Neuronal stem cell (in vitro differentiated cells): ENCODE measurements around the gene TAF11L5.
"Not testable (repeated sequence)": the region's sequence is repeated elsewhere in the genome, so short reads cannot be mapped to it uniquely, and the experiment has no call there.

Experiments used
- DNase-seq: peaks from one replicate; pipeline ENCODE4 v3.0.0-alpha.2; 2013; ENCODE audit warnings: low spot score
- H2AFZ ChIP-seq: one replicate; pipeline ENCODE4 v1.6.1; 2013; ENCODE audit warnings: mild to moderate bottlenecking, low read length, inconsistent platforms
- H2AK5ac ChIP-seq: 2 replicates; pipeline ENCODE4 v1.6.1; 2013; ENCODE audit warnings: low read depth, mild to moderate bottlenecking, inconsistent platforms, low read length, moderate library complexity, mixed read lengths
- H2BK120ac ChIP-seq: 2 replicates; pipeline ENCODE4 v1.6.1; 2013; ENCODE audit warnings: low read depth, mild to moderate bottlenecking, inconsistent platforms, low read length, moderate library complexity, mixed read lengths
- H2BK12ac ChIP-seq: one replicate; pipeline ENCODE4 v1.6.1; 2013; ENCODE audit warnings: low read length, inconsistent platforms
- H2BK15ac ChIP-seq: 2 replicates; pipeline ENCODE4 v1.6.1; 2013; ENCODE audit warnings: mild to moderate bottlenecking, low read length, inconsistent platforms, mixed read lengths
- H2BK5ac ChIP-seq: one replicate; pipeline ENCODE4 v1.6.1; 2013; ENCODE audit warnings: inconsistent platforms, mild to moderate bottlenecking, low read length, moderate library complexity
- H3K14ac ChIP-seq: one replicate; pipeline ENCODE4 v1.6.1; 2013; ENCODE audit warnings: low read length, inconsistent platforms
- H3K18ac ChIP-seq: 2 replicates; pipeline ENCODE4 v1.6.1; 2013; ENCODE audit warnings: low read length, inconsistent platforms
- H3K23ac ChIP-seq: 2 replicates; pipeline ENCODE4 v1.6.1; 2013; ENCODE audit warnings: low read depth, mild to moderate bottlenecking, mixed read lengths, low read length, inconsistent platforms; ENCODE audit not compliant: poor library complexity
- H3K27ac ChIP-seq: replicated peaks from 3 replicates; pipeline ENCODE4 v1.5.1; 2013; ENCODE audit warnings: low read length, inconsistent platforms
- H3K27me3 ChIP-seq, 3 experiments: 2 replicates each; pipeline ENCODE4 v1.6.1; 2013; ENCODE audit warnings: low read length in 3 of 3, mild to moderate bottlenecking in 2 of 3, inconsistent platforms in 1 of 3, low read depth in 1 of 3, mixed read lengths in 1 of 3, moderate library complexity in 1 of 3; ENCODE audit not compliant: control insufficient read depth in 3 of 3, insufficient read depth in 3 of 3
- H3K36me3 ChIP-seq, 2 donors: replicated peaks in 1 of 2; 2 replicates each; pipeline ENCODE4 v1.6.1; 2013; ENCODE audit warnings: low read length in 2 of 2; ENCODE audit not compliant: control insufficient read depth in 2 of 2, insufficient read depth in 2 of 2
- H3K4ac ChIP-seq: 2 replicates; pipeline ENCODE4 v1.6.1; 2013; ENCODE audit warnings: inconsistent platforms, mild to moderate bottlenecking, low read length, moderate library complexity
- H3K4me1 ChIP-seq, 2 donors: 1 replicate in 1 of 2; 2 replicates in 1 of 2; pipeline ENCODE4 v1.6.1; 2013; ENCODE audit warnings: low read length in 2 of 2, low read depth in 1 of 2; ENCODE audit not compliant: control insufficient read depth in 2 of 2, insufficient read depth in 1 of 2
- H3K4me2 ChIP-seq: one replicate; pipeline ENCODE4 v1.6.1; 2013; ENCODE audit warnings: mild to moderate bottlenecking, low read length, inconsistent platforms; ENCODE audit not compliant: insufficient read depth, poor library complexity, severe bottlenecking
- H3K4me3 ChIP-seq, 2 donors: 2 replicates each; pipeline ENCODE4 v1.5.1; 2013; ENCODE audit warnings: low read length in 2 of 2, mild to moderate bottlenecking in 2 of 2, inconsistent platforms in 1 of 2, moderate library complexity in 1 of 2
- H3K79me1 ChIP-seq: one replicate; pipeline ENCODE4 v1.6.1; 2013; ENCODE audit warnings: low read depth, mild to moderate bottlenecking, inconsistent platforms, low read length, moderate library complexity
- H3K9ac ChIP-seq: one replicate; pipeline ENCODE4 v1.6.1; 2013; ENCODE audit warnings: mild to moderate bottlenecking, low read depth, low read length, inconsistent platforms; ENCODE audit not compliant: poor library complexity
- H3K9me3 ChIP-seq, 2 donors: replicated peaks in 1 of 2; 2 replicates each; pipeline versions ENCODE3 to v1.6.1; 2013; ENCODE audit warnings: low read length in 2 of 2, mild to moderate bottlenecking in 2 of 2, inconsistent platforms in 1 of 2, low read depth in 1 of 2, mixed read lengths in 1 of 2, moderate library complexity in 1 of 2; ENCODE audit not compliant: control insufficient read depth in 2 of 2, insufficient read depth in 1 of 2
- H4K8ac ChIP-seq: one replicate; pipeline ENCODE4 v1.6.1; 2013; ENCODE audit warnings: low read depth, mild to moderate bottlenecking, inconsistent platforms, low read length, moderate library complexity
- H4K91ac ChIP-seq: one replicate; pipeline ENCODE4 v1.6.1; 2013; ENCODE audit warnings: low read length, low read depth, mild to moderate bottlenecking, inconsistent platforms; ENCODE audit not compliant: poor library complexity
- WGBS, 2 donors: extraction: QIAGEN DNeasy Blood & Tissue Kit; methylation state at CpG; one replicate each; pipeline ENCODE4 v1.1.7; 2013; ENCODE audit warnings: missing lambda C conversion rate in 2 of 2, mixed read lengths in 1 of 2; ENCODE audit not compliant: insufficient read length in 2 of 2, insufficient replicate concordance in 1 of 2; ENCODE audit errors: extremely low coverage in 2 of 2; 5-methylcytosine and 5-hydroxymethylcytosine counted together

The TAF11L5 gene

DNA sequence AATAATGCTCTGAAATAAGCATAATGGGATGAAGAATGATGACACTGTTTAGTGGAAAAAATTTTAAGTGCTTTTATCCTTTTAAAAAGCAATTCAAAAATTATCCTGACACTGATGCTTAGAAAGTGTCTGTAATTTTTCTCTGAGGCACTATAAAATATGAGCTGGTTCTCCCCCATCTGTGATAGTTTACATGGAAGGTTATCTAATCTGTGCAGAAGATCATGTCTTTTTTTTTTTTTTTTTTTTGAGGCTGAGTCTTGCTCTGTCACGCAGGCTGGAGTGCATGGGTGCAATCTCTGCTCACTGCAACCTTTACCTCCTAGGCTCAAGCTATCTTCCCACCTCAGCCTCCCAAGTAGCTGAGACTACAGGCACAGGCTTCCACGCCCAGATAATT is 42.2 kb upstream of the TAF11L5 start:
- Histone ChIP-seq H3K9me3 (no peaks in the 10 kb centered on the region), H2BK12ac (no peak overlapping the region), H4K8ac (no peak overlapping the region), H2BK120ac (no peak overlapping the region), H2BK15ac (no peak overlapping the region), H3K79me1 (no peaks in the 10 kb centered on the region), H3K4me1 (peaks cover 0 to 3% of the 10 kb centered on the region in 2 donors), H4K91ac (no peak overlapping the region), H3K9ac (no peak overlapping the region), H3K4me3 (no peak overlapping the region), H3K27ac (no peak overlapping the region), H3K23ac (no peak overlapping the region), H2AK5ac (no peak overlapping the region), H3K18ac (no peak overlapping the region), H2AFZ (no peak overlapping the region), H2BK5ac (no peak overlapping the region), H3K4me2 (no peak overlapping the region), H3K14ac (no peak overlapping the region), H3K27me3 (no peaks in the 10 kb centered on the region), H3K36me3 (no peaks in the 10 kb centered on the region), H3K4ac (no peak overlapping the region)
- DNase-seq = no peak
- no CpG with 5 or more reads among the region's 2 CpGs for WGBS, 2 donors

DNA sequence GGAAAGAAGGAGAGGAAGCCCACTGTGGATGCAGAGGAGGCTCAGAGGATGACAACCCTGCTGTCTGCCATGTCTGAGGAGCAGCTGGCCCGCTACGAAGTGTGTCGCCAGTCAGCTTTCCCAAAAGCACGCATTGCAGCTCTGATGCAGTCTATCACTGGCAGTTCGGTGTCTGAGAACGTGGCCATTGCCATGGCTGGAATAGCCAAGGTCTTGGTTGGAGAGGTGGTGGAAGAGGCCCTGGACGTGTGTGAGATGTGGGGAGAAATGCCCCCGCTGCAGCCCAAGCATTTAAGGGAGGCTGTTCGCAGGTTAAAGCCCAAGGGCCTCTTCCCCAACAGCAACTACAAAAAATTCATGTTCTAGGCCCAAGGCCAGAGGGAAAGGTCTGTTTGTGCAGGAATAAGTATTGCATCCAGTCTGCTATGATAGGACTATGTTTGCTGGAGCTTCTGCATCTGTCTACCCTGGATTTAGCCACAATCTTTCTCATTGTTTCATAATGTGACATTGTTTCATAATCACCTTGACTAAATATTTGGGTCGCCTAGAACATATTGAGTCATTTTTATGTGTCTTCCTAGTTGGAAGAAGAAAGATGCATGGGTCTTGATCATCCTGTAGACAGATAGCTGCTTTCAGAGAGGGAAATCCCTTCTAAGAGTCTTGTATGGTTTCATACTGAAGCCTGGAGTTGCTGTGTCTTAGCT is 38.4 kb upstream of the TAF11L5 start:
- H3K36me3 ChIP-seq, H3K27ac ChIP-seq, H2AK5ac ChIP-seq, H4K91ac ChIP-seq, H3K4ac ChIP-seq, H2BK5ac ChIP-seq, H2BK12ac ChIP-seq, H3K9ac ChIP-seq, H3K79me1 ChIP-seq, DNase-seq, H3K18ac ChIP-seq, H3K14ac ChIP-seq, H3K4me1 ChIP-seq, H3K23ac ChIP-seq, H2AFZ ChIP-seq, H3K27me3 ChIP-seq, H3K4me3 ChIP-seq, H3K4me2 ChIP-seq, H2BK15ac ChIP-seq, H3K9me3 ChIP-seq, H4K8ac ChIP-seq, H2BK120ac ChIP-seq: not testable (repeated sequence)
- WGBS, 2 donors = no CpG with 5 or more reads among the region's 10 CpGs

GRCh38 chr5:17487174-17487512 is 37.9 kb upstream of the TAF11L5 start:
- H3K79me1 ChIP-seq = no peaks in the 10 kb centered on the region
- no peak overlapping the region for H2AFZ ChIP-seq
- no peak overlapping the region for H3K27ac ChIP-seq
- H4K91ac ChIP-seq = no peak overlapping the region
- H3K14ac ChIP-seq = no peak overlapping the region
- no peak overlapping the region for H3K4me3 ChIP-seq
- no peak overlapping the region for H2BK15ac ChIP-seq
- H3K27me3 ChIP-seq = no peaks in the 10 kb centered on the region
- H3K4me1 ChIP-seq = no peaks in the 10 kb centered on the region
- H3K4ac ChIP-seq = no peak overlapping the region
- no peak overlapping the region for H2BK5ac ChIP-seq
- no peak overlapping the region for H4K8ac ChIP-seq
- no peak overlapping the region for H3K18ac ChIP-seq
- H2BK12ac ChIP-seq = no peak overlapping the region
- H3K4me2 ChIP-seq = no peak overlapping the region
- no peak overlapping the region for H2AK5ac ChIP-seq
- no peak overlapping the region for H2BK120ac ChIP-seq
- H3K23ac ChIP-seq = no peak overlapping the region
- no peak overlapping the region for H3K9ac ChIP-seq
- H3K36me3 ChIP-seq = no peaks in the 10 kb centered on the region
- H3K9me3 ChIP-seq = no peaks in the 10 kb centered on the region
- no peak for DNase-seq
- WGBS, 2 donors = no CpG with 5 or more reads among the region's 1 CpG

DNA sequence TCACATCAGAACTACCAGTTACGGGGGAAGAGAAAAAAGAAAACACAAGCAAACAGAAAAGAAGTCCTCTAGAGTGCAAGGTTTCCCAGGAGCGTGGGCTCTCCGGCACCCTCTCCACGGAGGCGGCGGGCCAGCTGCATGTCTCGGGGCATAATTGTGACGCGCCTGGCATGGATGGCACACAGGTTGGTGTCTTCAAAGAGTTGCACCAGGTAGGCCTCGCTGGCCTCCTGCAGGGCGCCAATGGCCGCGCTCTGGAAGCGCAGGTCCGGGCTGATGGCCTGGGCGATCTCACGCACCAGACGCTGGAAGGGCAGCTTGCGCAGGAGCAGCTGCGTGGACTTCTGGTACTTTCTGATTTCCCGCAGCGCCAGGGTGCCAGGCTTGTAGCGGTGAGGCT is 33.8 kb upstream of the TAF11L5 start:
- not testable (repeated sequence) for H3K23ac ChIP-seq, H3K27ac ChIP-seq, H2AK5ac ChIP-seq, H4K91ac ChIP-seq, H3K27me3 ChIP-seq, H3K4me1 ChIP-seq, H2AFZ ChIP-seq, H2BK15ac ChIP-seq, H2BK5ac ChIP-seq, H3K18ac ChIP-seq, H3K4me3 ChIP-seq, H3K79me1 ChIP-seq, H3K9ac ChIP-seq, H3K4me2 ChIP-seq, H4K8ac ChIP-seq, H2BK120ac ChIP-seq, H3K4ac ChIP-seq, H2BK12ac ChIP-seq, H3K36me3 ChIP-seq, DNase-seq, H3K9me3 ChIP-seq, H3K14ac ChIP-seq
- no CpG with 5 or more reads among the region's 23 CpGs for WGBS, 2 donors
